ENCODE measurements around the gene YIPF1. TPM values are rescaled to one million over a fixed set of nuclear protein-coding genes. Genes with fewer than 3 reads are reported as not detected.
"Not testable (repeated sequence)": the region's sequence is repeated elsewhere in the genome, so short reads cannot be mapped to it uniquely, and the experiment has no call there.

The YIPF1 gene
- polyA plus RNA-seq, 3 donors: 24.4 to 51.9 (median 42.1) TPM

- Histone ChIP-seq H3K4me2 (replicated peaks; ENCODE audit: extremely low read depth, low read length, poor library complexity, severe bottlenecking) (peak overlapping the region; percentile 81), H4K20me1 (ENCODE audit: insufficient read depth, low read length) (no peaks in the 10 kb centered on the region), H2AFZ (ENCODE audit: insufficient read depth, low read depth, low read length, poor library complexity, severe bottlenecking) (peak overlapping the region; percentile 88), H3K36me3 (replicated peaks in 1 of 2; ENCODE audit: control insufficient read depth in 1 of 2, insufficient read depth in 2 of 2, low read length in 2 of 2) (peaks cover 26 to 48% of the 10 kb centered on the region in 2 donors), H3K27ac (ENCODE audit: low read depth in 1 of 2, low read length in 2 of 2) (no peak overlapping the region), H3K4me1 (ENCODE audit: control insufficient read depth in 1 of 2, insufficient read depth in 2 of 2, low read length in 2 of 2) (peaks cover 29 to 43% of the 10 kb centered on the region in 2 donors), H3K79me2 (ENCODE audit: insufficient read depth, low read length) (no peaks in the 10 kb centered on the region), H3K9ac (ENCODE audit: insufficient read depth, low read length, poor library complexity, severe bottlenecking) (no peak overlapping the region), H3K4me3 (replicated peaks in 1 of 3; ENCODE audit: low read depth in 2 of 3, low read length in 3 of 3) (peak overlapping the region in 1 of 3 experiments; percentile 88), H3K27me3 (ENCODE audit: control insufficient read depth in 2 of 2, insufficient read depth in 2 of 2, low read length in 2 of 2) (no peaks in the 10 kb centered on the region), H3K9me3 (replicated peaks in 1 of 2; ENCODE audit: control insufficient read depth in 1 of 2, insufficient read depth in 1 of 2, low read length in 2 of 2) (no peaks in the 10 kb centered on the region)
- H3K4me1 Mint-ChIP-seq: peaks cover 45% of the 10 kb centered on the region
- peak overlapping the region in 1 of 7 donors; percentile 97 for H3K27ac Mint-ChIP-seq
- DNase-seq: no peak
- peaks cover 29 to 44% of the 10 kb centered on the region in 2 donors for H3K36me3 Mint-ChIP-seq
- intact Hi-C loops (cut with micrococcal nuclease): loop anchor here (5.0 to 10.0 kb wide), 2 partner anchors 59 to 596 kb away; partner anchors contain the start of genes IFT25 (in 1 of the 2) and LRRC42 (in 1 of the 2)
- H3K4me3 Mint-ChIP-seq: peak overlapping the region; percentile 94 to 96
- TF ChIP-seq CTCF (IDR thresholded peaks at IDR 0.05): no peak
- peaks cover 0 to 1% (median 0%) of the 10 kb centered on the region in 3 donors for H3K27me3 Mint-ChIP-seq (ENCODE audit: low read depth in 3 of 3)
- WGBS (ENCODE audit: insufficient coverage): no CpG with 5 or more reads among the region's 2 CpGs
- no peaks in the 10 kb centered on the region for H3K9me3 Mint-ChIP-seq
Observed at GRCh38 chr1:53888681-53889080, 916 bp downstream of the YIPF1 start.

- H3K4me3 Mint-ChIP-seq; H3K4me3 ChIP-seq (replicated peaks in 1 of 3; ENCODE audit: low read depth in 2 of 3, low read length in 3 of 3); DNase-seq; H3K79me2 ChIP-seq (ENCODE audit: insufficient read depth, low read length); H3K27me3 Mint-ChIP-seq (ENCODE audit: low read depth in 3 of 3); H3K27me3 ChIP-seq (ENCODE audit: control insufficient read depth in 2 of 2, insufficient read depth in 2 of 2, low read length in 2 of 2); H3K9me3 ChIP-seq (replicated peaks in 1 of 2; ENCODE audit: control insufficient read depth in 1 of 2, insufficient read depth in 1 of 2, low read length in 2 of 2); H4K20me1 ChIP-seq (ENCODE audit: insufficient read depth, low read length); H3K4me1 ChIP-seq (ENCODE audit: control insufficient read depth in 1 of 2, insufficient read depth in 2 of 2, low read length in 2 of 2); H3K9me3 Mint-ChIP-seq; H3K27ac ChIP-seq (ENCODE audit: low read depth in 1 of 2, low read length in 2 of 2); H3K9ac ChIP-seq (ENCODE audit: insufficient read depth, low read length, poor library complexity, severe bottlenecking); H2AFZ ChIP-seq (ENCODE audit: insufficient read depth, low read depth, low read length, poor library complexity, severe bottlenecking); H3K4me2 ChIP-seq (replicated peaks; ENCODE audit: extremely low read depth, low read length, poor library complexity, severe bottlenecking): not testable (repeated sequence)
- intact Hi-C loops (cut with micrococcal nuclease): loop anchor here in 1 of 2 donors (10.0 kb wide), 1 partner anchor 601 kb away; no protein-coding TSS in a partner anchor
- peaks cover 11% of the 10 kb centered on the region for H3K4me1 Mint-ChIP-seq
- H3K36me3 Mint-ChIP-seq: peaks cover 69 to 89% of the 10 kb centered on the region in 2 donors
- H3K36me3 ChIP-seq (replicated peaks in 1 of 2; ENCODE audit: control insufficient read depth in 1 of 2, insufficient read depth in 2 of 2, low read length in 2 of 2): peaks cover 52 to 92% of the 10 kb centered on the region in 2 donors
- H3K27ac Mint-ChIP-seq: peak overlapping the region in 1 of 7 donors; percentile 16
- WGBS (ENCODE audit: insufficient coverage): 100% methylated on average over 1 of the region's 6 CpGs
Observed at GRCh38 chr1:53883600-53883999, 6.0 kb downstream of the YIPF1 start.

GRCh38 chr1:53881853-53882252 is 7.7 kb downstream of the YIPF1 start:
- not testable (repeated sequence) for H3K79me2 ChIP-seq (ENCODE audit: insufficient read depth, low read length)

More at GRCh38 chr1:53881853-53882252, 7.7 kb downstream of the YIPF1 start:
- not testable (repeated sequence) for H4K20me1 ChIP-seq (ENCODE audit: insufficient read depth, low read length); H3K27me3 ChIP-seq (ENCODE audit: control insufficient read depth in 2 of 2, insufficient read depth in 2 of 2, low read length in 2 of 2); H3K4me3 ChIP-seq (replicated peaks in 1 of 3; ENCODE audit: low read depth in 2 of 3, low read length in 3 of 3); H3K4me3 Mint-ChIP-seq; H3K4me1 ChIP-seq (ENCODE audit: control insufficient read depth in 1 of 2, insufficient read depth in 2 of 2, low read length in 2 of 2); H3K9ac ChIP-seq (ENCODE audit: insufficient read depth, low read length, poor library complexity, severe bottlenecking); DNase-seq; H3K27ac Mint-ChIP-seq; H3K4me2 ChIP-seq (replicated peaks; ENCODE audit: extremely low read depth, low read length, poor library complexity, severe bottlenecking); H3K4me1 Mint-ChIP-seq; H3K27ac ChIP-seq (ENCODE audit: low read depth in 1 of 2, low read length in 2 of 2); H3K9me3 ChIP-seq (replicated peaks in 1 of 2; ENCODE audit: control insufficient read depth in 1 of 2, insufficient read depth in 1 of 2, low read length in 2 of 2); H3K27me3 Mint-ChIP-seq (ENCODE audit: low read depth in 3 of 3); H3K9me3 Mint-ChIP-seq; H2AFZ ChIP-seq (ENCODE audit: insufficient read depth, low read depth, low read length, poor library complexity, severe bottlenecking)
- intact Hi-C loops (cut with micrococcal nuclease): loop anchor here in 1 of 2 donors (10.0 kb wide), 1 partner anchor 603 kb away; no protein-coding TSS in a partner anchor
- H3K36me3 Mint-ChIP-seq: peaks cover 76 to 93% of the 10 kb centered on the region in 2 donors
- no CpG with 5 or more reads among the region's 2 CpGs for WGBS (ENCODE audit: insufficient coverage)
- H3K36me3 ChIP-seq (replicated peaks in 1 of 2; ENCODE audit: control insufficient read depth in 1 of 2, insufficient read depth in 2 of 2, low read length in 2 of 2): peaks cover 61 to 92% of the 10 kb centered on the region in 2 donors
